HepG2 (cell line): ENCODE results near the gene COL9A3. TPM values are rescaled to one million over a fixed set of nuclear protein-coding genes. Genes with fewer than 3 reads are reported as not detected.

ENCODE experiments used
- ATF1 ChIP-seq: IDR thresholded peaks from 2 replicates; pipeline ENCODE4 v1.6.1; 2016; ENCODE audit warnings: mild to moderate bottlenecking, control low read depth
- FOXP1 ChIP-seq, 2 experiments: fragments of 450-650 bp in 1 of 2; IDR thresholded peaks; 2 replicates each; pipeline ENCODE4 v1.6.1; 2017 to 2018; ENCODE audit warnings: antibody characterized with exemption in 1 of 2
- IKZF5 ChIP-seq: IDR thresholded peaks from 2 replicates; pipeline ENCODE4 v1.6.1; 2018; ENCODE audit warnings: missing genetic modification reagents, mild to moderate bottlenecking, missing compliant biosample characterization
- NR1H2 ChIP-seq: sonication (generic); formaldehyde crosslinking; IDR thresholded peaks from 2 replicates; pipeline ENCODE4 v1.8.1; 2022; ENCODE audit warnings: low read depth, missing genetic modification reagents, borderline replicate concordance
- SRSF4 ChIP-seq: fragments of 200-400 bp; formaldehyde crosslinking; IDR thresholded peaks from one replicate; pipeline ENCODE4 v1.6.1; 2018; ENCODE audit warnings: mild to moderate bottlenecking, low read depth, low read length, moderate library complexity; ENCODE audit not compliant: poor library complexity, severe bottlenecking
- ZNF484 ChIP-seq: sonication (generic); formaldehyde crosslinking; IDR thresholded peaks from 2 replicates; pipeline ENCODE4 v1.5.1; 2020; ENCODE audit warnings: mild to moderate bottlenecking, low read depth, missing genetic modification reagents, borderline replicate concordance
- ZNF589 ChIP-seq: sonication (generic); formaldehyde crosslinking; conservative IDR thresholded peaks from 2 replicates; pipeline ENCODE4 v1.8.0; 2022; ENCODE audit warnings: mild to moderate bottlenecking, moderate library complexity, missing genetic modification reagents
- ZNF674 ChIP-seq: sonication (generic); formaldehyde crosslinking; IDR thresholded peaks from 2 replicates; pipeline ENCODE4 v1.5.0; 2020; ENCODE audit warnings: low read depth, mild to moderate bottlenecking, missing genetic modification reagents
- ZNF775 ChIP-seq: sonication (generic); formaldehyde crosslinking; IDR thresholded peaks from 2 replicates; pipeline ENCODE4 v1.4.0; 2020; ENCODE audit warnings: missing genetic modification reagents, mild to moderate bottlenecking, moderate library complexity, borderline replicate concordance
- ZNF780A ChIP-seq: sonication (generic); formaldehyde crosslinking; IDR thresholded peaks from 2 replicates; pipeline ENCODE4 v1.8.0; 2022; ENCODE audit warnings: mild to moderate bottlenecking, missing genetic modification reagents, moderate library complexity
- polyA plus RNA-seq, 8 experiments: library from polyadenylated mRNA; depleted of rRNA in 3 of 8; stranded (reverse) in 7 of 8; unstranded in 1 of 8; fragments of >200 nt; fragmentation: Illumina TruSeq in 4 of 8; extraction: Trizol in 4 of 8; gene quantifications; 2 replicates each; pipeline versions ENCODE4 v1.2.1 to v1.2.3, GENCODE V29; 2011 to 2016; ENCODE audit warnings: low read depth in 4 of 8, missing spikeins in 1 of 8, mixed read lengths in 1 of 8; ENCODE audit not compliant: insufficient read depth in 1 of 8
- total RNA-seq, 5 experiments: library from RNA; depleted of rRNA; stranded (reverse); fragments of >200 nt; fragmentation: Illumina TruSeq; extraction: Trizol; gene quantifications; 2 replicates each; pipeline ENCODE4 v1.2.3, GENCODE V29; 2016; ENCODE audit warnings: low read depth in 1 of 5
- TF ChIP-seq, protein P1 (sequence below): sonication (generic); formaldehyde crosslinking; IDR thresholded peaks from 2 replicates; pipeline ENCODE4 v1.4.0; 2020; ENCODE audit warnings: missing genetic modification reagents, borderline replicate concordance
- TF ChIP-seq, protein P2 (sequence below): sonication (generic); formaldehyde crosslinking; IDR thresholded peaks from 2 replicates; pipeline ENCODE4 v1.4.0; 2020; ENCODE audit warnings: missing genetic modification reagents, borderline replicate concordance
- TF ChIP-seq, protein P3 (sequence below): sonication (generic); formaldehyde crosslinking; IDR thresholded peaks from 2 replicates; pipeline ENCODE4 v1.4.0; 2020; ENCODE audit warnings: missing genetic modification reagents

Gene COL9A3
- total and polyA plus RNA-seq, 2 of the 13 experiments (the other 11 are each of a cell fraction or from before 2014, with no cell fraction given): 155 to 204 TPM

GRCh38 chr20:62815066-62815991 lies 1.5 kb upstream of the COL9A3 start (continued):
- TF ChIP-seq, protein P1, sequence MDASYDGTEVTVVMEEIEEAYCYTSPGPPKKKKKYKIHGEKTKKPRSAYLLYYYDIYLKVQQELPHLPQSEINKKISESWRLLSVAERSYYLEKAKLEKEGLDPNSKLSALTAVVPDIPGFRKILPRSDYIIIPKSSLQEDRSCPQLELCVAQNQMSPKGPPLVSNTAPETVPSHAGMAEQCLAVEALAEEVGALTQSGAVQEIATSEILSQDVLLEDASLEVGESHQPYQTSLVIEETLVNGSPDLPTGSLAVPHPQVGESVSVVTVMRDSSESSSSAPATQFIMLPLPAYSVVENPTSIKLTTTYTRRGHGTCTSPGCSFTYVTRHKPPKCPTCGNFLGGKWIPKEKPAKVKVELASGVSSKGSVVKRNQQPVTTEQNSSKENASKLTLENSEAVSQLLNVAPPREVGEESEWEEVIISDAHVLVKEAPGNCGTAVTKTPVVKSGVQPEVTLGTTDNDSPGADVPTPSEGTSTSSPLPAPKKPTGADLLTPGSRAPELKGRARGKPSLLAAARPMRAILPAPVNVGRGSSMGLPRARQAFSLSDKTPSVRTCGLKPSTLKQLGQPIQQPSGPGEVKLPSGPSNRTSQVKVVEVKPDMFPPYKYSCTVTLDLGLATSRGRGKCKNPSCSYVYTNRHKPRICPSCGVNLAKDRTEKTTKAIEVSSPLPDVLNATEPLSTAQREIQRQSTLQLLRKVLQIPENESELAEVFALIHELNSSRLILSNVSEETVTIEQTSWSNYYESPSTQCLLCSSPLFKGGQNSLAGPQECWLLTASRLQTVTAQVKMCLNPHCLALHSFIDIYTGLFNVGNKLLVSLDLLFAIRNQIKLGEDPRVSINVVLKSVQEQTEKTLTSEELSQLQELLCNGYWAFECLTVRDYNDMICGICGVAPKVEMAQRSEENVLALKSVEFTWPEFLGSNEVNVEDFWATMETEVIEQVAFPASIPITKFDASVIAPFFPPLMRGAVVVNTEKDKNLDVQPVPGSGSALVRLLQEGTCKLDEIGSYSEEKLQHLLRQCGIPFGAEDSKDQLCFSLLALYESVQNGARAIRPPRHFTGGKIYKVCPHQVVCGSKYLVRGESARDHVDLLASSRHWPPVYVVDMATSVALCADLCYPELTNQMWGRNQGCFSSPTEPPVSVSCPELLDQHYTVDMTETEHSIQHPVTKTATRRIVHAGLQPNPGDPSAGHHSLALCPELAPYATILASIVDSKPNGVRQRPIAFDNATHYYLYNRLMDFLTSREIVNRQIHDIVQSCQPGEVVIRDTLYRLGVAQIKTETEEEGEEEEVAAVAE: no peak
- no peak for TF ChIP-seq ZNF780A (CRISPR knock-in tag)
- no peak for TF ChIP-seq FOXP1 (IDR thresholded peaks at IDR 0.05)
- TF ChIP-seq FOXP1 (CRISPR knock-in tag; IDR thresholded peaks at IDR 0.05): no peak
- no peak for TF ChIP-seq NR1H2 (CRISPR knock-in tag)
- TF ChIP-seq ZNF674 (CRISPR knock-in tag): no peak
- TF ChIP-seq ZNF484 (CRISPR knock-in tag): no peak
- no peak for TF ChIP-seq ATF1 (CRISPR knock-in tag)
- no peak; the same call in 1 of the 2 replicates for TF ChIP-seq IKZF5 (CRISPR knock-in tag)
- TF ChIP-seq, protein P2, sequence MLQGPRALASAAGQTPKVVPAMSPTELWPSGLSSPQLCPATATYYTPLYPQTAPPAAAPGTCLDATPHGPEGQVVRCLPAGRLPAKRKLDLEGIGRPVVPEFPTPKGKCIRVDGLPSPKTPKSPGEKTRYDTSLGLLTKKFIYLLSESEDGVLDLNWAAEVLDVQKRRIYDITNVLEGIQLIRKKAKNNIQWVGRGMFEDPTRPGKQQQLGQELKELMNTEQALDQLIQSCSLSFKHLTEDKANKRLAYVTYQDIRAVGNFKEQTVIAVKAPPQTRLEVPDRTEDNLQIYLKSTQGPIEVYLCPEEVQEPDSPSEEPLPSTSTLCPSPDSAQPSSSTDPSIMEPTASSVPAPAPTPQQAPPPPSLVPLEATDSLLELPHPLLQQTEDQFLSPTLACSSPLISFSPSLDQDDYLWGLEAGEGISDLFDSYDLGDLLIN (CRISPR knock-in tag): no peak
- TF ChIP-seq, protein P3, sequence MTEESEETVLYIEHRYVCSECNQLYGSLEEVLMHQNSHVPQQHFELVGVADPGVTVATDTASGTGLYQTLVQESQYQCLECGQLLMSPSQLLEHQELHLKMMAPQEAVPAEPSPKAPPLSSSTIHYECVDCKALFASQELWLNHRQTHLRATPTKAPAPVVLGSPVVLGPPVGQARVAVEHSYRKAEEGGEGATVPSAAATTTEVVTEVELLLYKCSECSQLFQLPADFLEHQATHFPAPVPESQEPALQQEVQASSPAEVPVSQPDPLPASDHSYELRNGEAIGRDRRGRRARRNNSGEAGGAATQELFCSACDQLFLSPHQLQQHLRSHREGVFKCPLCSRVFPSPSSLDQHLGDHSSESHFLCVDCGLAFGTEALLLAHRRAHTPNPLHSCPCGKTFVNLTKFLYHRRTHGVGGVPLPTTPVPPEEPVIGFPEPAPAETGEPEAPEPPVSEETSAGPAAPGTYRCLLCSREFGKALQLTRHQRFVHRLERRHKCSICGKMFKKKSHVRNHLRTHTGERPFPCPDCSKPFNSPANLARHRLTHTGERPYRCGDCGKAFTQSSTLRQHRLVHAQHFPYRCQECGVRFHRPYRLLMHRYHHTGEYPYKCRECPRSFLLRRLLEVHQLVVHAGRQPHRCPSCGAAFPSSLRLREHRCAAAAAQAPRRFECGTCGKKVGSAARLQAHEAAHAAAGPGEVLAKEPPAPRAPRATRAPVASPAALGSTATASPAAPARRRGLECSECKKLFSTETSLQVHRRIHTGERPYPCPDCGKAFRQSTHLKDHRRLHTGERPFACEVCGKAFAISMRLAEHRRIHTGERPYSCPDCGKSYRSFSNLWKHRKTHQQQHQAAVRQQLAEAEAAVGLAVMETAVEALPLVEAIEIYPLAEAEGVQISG (CRISPR knock-in tag): peak; percentile 30; the same call in 1 of the 2 replicates
- TF ChIP-seq SRSF4: no peak
- TF ChIP-seq ZNF589 (CRISPR knock-in tag): no peak
- TF ChIP-seq ZNF775 (CRISPR knock-in tag): no peak
